Upper lobe of left lung (tissue), 4 donors: Measurements from ENCODE around the gene TNFRSF14.

Source experiments
- EP300 ChIP-seq, 4 donors: sonication (generic); formaldehyde crosslinking; IDR thresholded peaks; one replicate each; pipeline ENCODE4 v1.5.1; 2017; ENCODE audit warnings: antibody characterized with exemption in 4 of 4, control low read depth in 2 of 4
- POLR2A ChIP-seq, 4 donors: fragments of 450-650 bp; IDR thresholded peaks; one replicate each; pipeline ENCODE4 v1.5.1; 2016 to 2017; ENCODE audit warnings: antibody characterized with exemption in 4 of 4, mild to moderate bottlenecking in 2 of 4
- POLR2AphosphoS5 ChIP-seq, 2 donors: sonication (generic); formaldehyde crosslinking; IDR thresholded peaks; one replicate each; pipeline ENCODE4 v1.5.1; 2017; ENCODE audit warnings: antibody characterized with exemption in 2 of 2
- TF ChIP-seq, protein P1 (sequence below), 6 experiments: fragments of 450-650 bp in 4 of 6; fragments of 200-600 bp in 2 of 6; sonication (generic) in 2 of 6; IDR thresholded peaks; one replicate each; pipeline ENCODE4 v1.5.1; 2016 to 2019; ENCODE audit warnings: antibody characterized with exemption in 6 of 6

- TF ChIP-seq, protein P1, sequence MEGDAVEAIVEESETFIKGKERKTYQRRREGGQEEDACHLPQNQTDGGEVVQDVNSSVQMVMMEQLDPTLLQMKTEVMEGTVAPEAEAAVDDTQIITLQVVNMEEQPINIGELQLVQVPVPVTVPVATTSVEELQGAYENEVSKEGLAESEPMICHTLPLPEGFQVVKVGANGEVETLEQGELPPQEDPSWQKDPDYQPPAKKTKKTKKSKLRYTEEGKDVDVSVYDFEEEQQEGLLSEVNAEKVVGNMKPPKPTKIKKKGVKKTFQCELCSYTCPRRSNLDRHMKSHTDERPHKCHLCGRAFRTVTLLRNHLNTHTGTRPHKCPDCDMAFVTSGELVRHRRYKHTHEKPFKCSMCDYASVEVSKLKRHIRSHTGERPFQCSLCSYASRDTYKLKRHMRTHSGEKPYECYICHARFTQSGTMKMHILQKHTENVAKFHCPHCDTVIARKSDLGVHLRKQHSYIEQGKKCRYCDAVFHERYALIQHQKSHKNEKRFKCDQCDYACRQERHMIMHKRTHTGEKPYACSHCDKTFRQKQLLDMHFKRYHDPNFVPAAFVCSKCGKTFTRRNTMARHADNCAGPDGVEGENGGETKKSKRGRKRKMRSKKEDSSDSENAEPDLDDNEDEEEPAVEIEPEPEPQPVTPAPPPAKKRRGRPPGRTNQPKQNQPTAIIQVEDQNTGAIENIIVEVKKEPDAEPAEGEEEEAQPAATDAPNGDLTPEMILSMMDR (IDR thresholded peaks at IDR 0.05) = no peak
- TF ChIP-seq POLR2A (IDR thresholded peaks at IDR 0.05) (no peak), POLR2AphosphoS5 (IDR thresholded peaks at IDR 0.05) (no peak), EP300 (IDR thresholded peaks at IDR 0.05) (no peak)
These were observed 50.9 kb downstream of the TNFRSF14 start for GRCh38 chr1:2606881-2607621.
